ENCODE measurements around the gene FAM131A.

DNA sequence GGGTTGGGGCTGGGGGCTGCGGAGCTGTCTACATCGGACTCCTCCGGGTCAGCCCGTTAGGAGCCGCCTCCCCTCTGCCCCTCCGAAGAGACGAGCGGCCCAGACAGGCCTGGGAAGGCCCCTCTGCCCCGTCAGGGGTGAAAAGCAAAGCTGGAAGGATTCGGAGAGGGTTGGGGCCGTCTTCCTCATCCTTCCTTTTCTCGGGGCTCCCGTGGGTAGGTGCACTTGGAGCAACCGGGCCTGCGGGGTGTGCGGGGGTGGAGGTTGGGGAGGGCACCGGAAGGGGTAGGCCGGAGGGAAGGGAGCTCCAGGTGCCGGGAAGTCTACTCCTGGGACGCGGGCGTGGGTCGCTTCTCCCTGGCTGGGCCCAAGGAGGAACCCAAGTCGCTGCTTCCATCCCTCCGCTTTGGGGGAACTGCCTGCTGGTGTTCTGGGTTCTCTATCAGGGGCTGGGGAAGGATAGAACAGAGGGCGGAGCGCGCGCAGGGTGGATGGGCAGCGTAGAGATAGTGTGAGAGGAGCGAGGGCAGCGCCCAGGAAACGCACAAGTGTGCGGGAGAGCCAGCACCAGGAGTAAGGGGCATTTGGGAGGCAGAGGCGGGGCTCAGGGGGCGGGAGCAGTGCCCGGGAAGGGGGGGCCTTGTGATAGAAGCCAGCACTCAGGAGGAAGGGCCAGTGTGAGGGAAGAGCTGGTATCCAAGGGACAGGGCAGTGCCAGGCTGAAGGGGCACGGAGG lies 24.7 kb downstream of the FAM131A start:
- TF ChIP-seq, protein P1, sequence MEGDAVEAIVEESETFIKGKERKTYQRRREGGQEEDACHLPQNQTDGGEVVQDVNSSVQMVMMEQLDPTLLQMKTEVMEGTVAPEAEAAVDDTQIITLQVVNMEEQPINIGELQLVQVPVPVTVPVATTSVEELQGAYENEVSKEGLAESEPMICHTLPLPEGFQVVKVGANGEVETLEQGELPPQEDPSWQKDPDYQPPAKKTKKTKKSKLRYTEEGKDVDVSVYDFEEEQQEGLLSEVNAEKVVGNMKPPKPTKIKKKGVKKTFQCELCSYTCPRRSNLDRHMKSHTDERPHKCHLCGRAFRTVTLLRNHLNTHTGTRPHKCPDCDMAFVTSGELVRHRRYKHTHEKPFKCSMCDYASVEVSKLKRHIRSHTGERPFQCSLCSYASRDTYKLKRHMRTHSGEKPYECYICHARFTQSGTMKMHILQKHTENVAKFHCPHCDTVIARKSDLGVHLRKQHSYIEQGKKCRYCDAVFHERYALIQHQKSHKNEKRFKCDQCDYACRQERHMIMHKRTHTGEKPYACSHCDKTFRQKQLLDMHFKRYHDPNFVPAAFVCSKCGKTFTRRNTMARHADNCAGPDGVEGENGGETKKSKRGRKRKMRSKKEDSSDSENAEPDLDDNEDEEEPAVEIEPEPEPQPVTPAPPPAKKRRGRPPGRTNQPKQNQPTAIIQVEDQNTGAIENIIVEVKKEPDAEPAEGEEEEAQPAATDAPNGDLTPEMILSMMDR (IDR thresholded peaks at IDR 0.05 in 8 of 11, conservative IDR thresholded peaks at IDR 0.05 in 3 of 11) = no peak
- no peak for TF ChIP-seq POLR2A (IDR thresholded peaks at IDR 0.05)
